Glomerular endothelial cell (primary cell): Measurements from ENCODE around the gene MRPL53. TPM values are rescaled to one million over a fixed set of nuclear protein-coding genes. Genes with fewer than 3 reads are reported as not detected.

ENCODE experiments used
- DNase-seq: peaks from one replicate; pipeline ENCODE4 v3.0.0-alpha.2; 2011; ENCODE audit warnings: low read depth, low spot score; ENCODE audit errors: extremely low read depth
- total RNA-seq: library from RNA; depleted of rRNA; stranded (reverse); fragments of >200 nt; gene quantifications from 2 replicates; pipeline ENCODE4 v1.2.3, GENCODE V29; 2015

The MRPL53 gene
- total RNA-seq, 1 donor from 2014 or later, result 17.0 TPM

- DNase-seq, result no peak
Observed at GRCh38 chr2:74429487-74430451, 42.7 kb downstream of the MRPL53 start.

DNA sequence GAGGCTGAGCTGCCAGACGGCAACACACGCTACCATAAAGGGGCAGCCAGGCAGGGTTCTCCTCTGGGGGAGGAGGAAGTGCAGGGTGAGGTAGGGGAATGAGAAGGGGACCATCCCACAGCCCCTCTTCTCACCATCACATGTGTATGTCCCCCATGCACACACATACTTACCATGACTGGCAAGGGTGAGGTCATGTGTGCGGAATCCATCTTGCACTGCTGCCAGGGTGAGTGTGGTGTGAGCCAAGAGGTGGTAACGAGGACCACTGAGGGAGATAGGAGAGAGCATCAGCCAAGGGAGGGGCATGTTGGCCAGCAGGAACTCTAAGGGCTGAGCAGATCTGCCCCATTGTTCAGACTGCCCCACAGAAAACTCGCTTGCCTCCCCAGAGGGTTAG lies 43.8 kb downstream of the MRPL53 start:
- DNase-seq, result no peak

- no peak for DNase-seq
Observed at GRCh38 chr2:74427551-74427950, 44.9 kb downstream of the MRPL53 start.

GRCh38 chr2:74426181-74426758 lies 46.2 kb downstream of the MRPL53 start:
- DNase-seq, result no peak

- no peak for DNase-seq
Observed at GRCh38 chr2:74425523-74425922, 47.0 kb downstream of the MRPL53 start.

GRCh38 chr2:74424995-74425406 lies 47.5 kb downstream of the MRPL53 start:
- no peak for DNase-seq

GRCh38 chr2:74424139-74424992 lies 48.1 kb downstream of the MRPL53 start:
- DNase-seq, result no peak

DNA sequence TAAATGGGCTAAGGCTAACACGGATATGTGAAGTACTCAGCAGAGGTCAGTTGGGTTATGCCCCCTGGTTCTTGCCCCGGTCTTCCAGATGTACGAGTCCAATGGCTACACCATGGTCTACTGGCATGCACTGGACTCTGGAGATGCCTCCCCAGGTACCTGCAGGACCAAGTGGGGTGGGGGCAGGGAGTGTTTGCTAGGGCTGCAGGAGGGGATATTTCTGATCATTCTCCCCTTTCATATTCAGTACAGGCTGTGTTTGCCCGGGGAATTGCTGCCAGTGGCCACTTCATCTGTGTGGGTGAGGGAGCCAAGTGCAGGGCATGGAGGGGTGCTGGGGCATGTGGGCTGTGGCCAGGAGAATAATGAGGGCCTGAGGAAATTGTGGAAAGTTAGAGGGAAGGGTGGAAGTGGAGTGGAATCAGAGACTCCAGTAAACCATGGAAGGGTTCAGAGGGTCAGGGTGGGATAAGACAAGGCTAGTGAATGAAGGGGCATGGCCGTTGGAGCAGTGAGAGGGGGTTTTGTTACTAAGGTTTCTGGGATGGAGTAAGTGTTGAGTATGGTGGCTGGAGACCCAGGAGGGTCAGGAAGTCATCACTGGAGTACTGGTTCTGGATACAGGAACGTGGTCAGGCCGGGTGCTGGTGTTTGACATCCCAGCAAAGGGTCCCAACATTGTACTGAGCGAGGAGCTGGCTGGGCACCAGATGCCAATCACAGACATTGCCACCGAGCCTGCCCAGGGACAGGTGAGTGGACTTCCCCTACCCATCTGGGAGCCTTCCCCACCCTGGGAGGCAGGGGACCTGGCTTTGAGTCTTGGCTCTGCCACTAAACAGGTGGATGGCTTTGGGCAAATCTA lies 49.0 kb downstream of the MRPL53 start:
- DNase-seq, result no peak

Other genes starting within 250 kb of the MRPL53 start
- 0.10 and 0.18 TPM in 2 replicates for gene SLC4A5, start 129.3 kb downstream of the MRPL53 start, total RNA-seq
- gene DCTN1, start 92.4 kb downstream of the MRPL53 start, total RNA-seq, result 152 and 167 TPM in 2 replicates
- gene C2orf81, start 51.1 kb downstream of the MRPL53 start, total RNA-seq, result 0.34 and 0.82 TPM in 2 replicates
- 29.1 and 35.6 TPM in 2 replicates for gene WDR54, start 51.0 kb downstream of the MRPL53 start, total RNA-seq
- gene RTKN, start 30.7 kb downstream of the MRPL53 start, total RNA-seq, result 11.2 and 14.5 TPM in 2 replicates
- gene INO80B, start 17.6 kb downstream of the MRPL53 start, total RNA-seq, result 17.2 and 21.7 TPM in 2 replicates
- 41.0 and 50.8 TPM in 2 replicates for gene WBP1, start 14.2 kb downstream of the MRPL53 start, total RNA-seq
- gene MOGS, start 7.3 kb downstream of the MRPL53 start, total RNA-seq, result 94.6 and 120 TPM in 2 replicates
- gene CCDC142, start 10.3 kb upstream of the MRPL53 start, total RNA-seq, result 12.5 and 19.3 TPM in 2 replicates
- 14.1 and 37.5 TPM in 2 replicates for gene TTC31, start 10.4 kb upstream of the MRPL53 start, total RNA-seq
- gene LBX2, start 26.9 kb upstream of the MRPL53 start, total RNA-seq, result 3.9 and 4.3 TPM in 2 replicates
- gene PCGF1, start 35.0 kb upstream of the MRPL53 start, total RNA-seq, result 10.9 and 14.4 TPM in 2 replicates
- gene TLX2, start 41.8 kb upstream of the MRPL53 start, total RNA-seq, result not detected in 2 replicates
- gene DQX1, start 53.6 kb upstream of the MRPL53 start, total RNA-seq, result not detected in 2 replicates
- 102 and 136 TPM in 2 replicates for gene AUP1, start 57.0 kb upstream of the MRPL53 start, total RNA-seq
- 30.6 TPM in 2 replicates for gene HTRA2, start 57.3 kb upstream of the MRPL53 start, total RNA-seq
- gene LOXL3, start 81.3 kb upstream of the MRPL53 start, total RNA-seq, result 1.1 and 2.7 TPM in 2 replicates
- gene DOK1, start 82.0 kb upstream of the MRPL53 start, total RNA-seq, result 12.9 and 17.2 TPM in 2 replicates
- gene M1AP, start 175.7 kb upstream of the MRPL53 start, total RNA-seq, result not detected in 2 replicates
- 8.1 and 11.3 TPM in 2 replicates for gene SEMA4F, start 181.6 kb upstream of the MRPL53 start, total RNA-seq